HG02798 (cell line): ENCODE results near the gene OLFML2A.

Source experiments
- ATAC-seq: cut with Tn5 transposase; IDR thresholded peaks from one replicate; pipeline ENCODE4 v1.9.1; 2021; ENCODE audit warnings: mild to moderate bottlenecking; ENCODE audit not compliant: unreplicated experiment, poor library complexity

The OLFML2A gene

DNA sequence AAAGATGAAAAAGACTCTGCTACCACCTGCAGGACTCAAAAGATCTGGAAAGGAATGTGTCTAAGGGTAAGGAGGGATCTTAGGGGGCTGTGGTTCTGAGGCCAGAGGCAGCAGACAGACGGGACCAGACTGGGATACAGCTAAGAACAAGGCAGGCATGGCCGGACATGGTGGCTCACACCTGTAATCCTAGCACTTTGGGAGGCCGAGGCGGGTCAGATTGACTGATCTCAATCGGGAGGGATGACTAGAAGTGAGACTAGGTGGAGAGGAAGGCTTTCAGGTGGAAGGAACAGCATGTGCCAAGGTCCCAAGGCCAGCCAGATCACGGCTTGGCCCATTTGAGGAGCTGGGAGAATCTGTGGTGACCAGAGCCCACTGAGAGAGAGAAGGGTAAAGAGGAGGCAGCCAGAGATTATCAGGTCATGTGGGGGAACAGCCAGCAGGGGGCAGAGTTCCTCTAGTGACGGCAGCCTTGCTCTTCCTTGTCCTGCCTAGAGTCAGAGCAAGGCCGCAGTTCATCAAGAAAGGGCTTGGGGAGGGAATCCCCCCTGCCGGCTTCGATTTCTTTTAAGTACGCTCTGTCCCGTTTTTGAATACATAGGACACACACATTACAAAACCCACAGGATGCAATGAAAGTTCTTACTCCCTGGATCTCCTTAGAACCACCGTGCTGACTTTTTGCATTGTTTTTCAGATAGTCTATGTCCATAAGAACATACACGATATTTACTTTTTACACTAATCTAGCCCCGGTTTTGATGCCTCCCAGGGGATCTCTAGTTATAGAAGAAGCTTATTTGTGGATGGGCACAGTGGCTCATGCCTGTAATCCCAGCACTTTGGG, 2.6 kb upstream of the OLFML2A start:
- peak; percentile 29 for ATAC-seq

- no peak for ATAC-seq
Measured at GRCh38 chr9:124776618-124776953, 347 bp upstream of the OLFML2A start.

DNA sequence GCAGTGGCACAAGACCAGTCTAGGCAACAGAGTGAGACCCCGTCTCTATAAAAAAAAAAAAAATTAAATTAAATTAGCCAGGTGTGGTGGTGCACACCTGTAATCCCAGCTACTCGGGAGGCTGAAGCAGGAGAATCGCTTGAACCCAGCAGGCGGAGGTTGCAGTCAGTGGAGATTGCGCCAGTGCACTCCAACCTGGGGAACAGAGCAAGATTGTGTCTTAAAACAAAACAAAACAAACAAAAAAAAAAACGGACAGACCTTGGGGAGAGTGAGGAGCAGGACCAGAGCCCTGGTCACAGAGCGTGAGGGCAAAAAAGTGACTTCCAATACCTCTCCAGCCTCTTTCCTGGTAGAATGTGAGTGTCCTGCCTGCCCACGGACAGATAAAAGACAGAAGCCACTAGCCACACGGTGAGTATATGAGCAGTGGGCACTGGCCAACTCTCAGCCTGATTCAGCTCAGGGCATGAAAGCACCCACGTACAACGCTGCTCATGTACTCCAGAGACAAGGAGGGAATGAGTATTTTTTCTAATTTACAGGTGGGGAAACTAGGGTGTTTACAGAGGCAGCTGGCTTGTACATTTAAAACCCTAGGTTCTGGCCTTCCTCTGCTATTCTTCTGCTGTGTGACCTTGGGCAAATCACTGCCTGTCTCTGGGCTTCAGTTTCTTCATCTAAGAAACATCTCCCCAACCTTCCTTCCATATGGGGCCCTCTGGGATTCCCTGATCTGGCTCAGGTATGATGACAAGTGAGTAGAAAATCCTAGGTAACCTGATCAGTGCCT, 1.8 kb downstream of the OLFML2A start:
- no peak for ATAC-seq

- no peak for ATAC-seq
Measured at GRCh38 chr9:124779368-124780059, 2.6 kb downstream of the OLFML2A start.

DNA sequence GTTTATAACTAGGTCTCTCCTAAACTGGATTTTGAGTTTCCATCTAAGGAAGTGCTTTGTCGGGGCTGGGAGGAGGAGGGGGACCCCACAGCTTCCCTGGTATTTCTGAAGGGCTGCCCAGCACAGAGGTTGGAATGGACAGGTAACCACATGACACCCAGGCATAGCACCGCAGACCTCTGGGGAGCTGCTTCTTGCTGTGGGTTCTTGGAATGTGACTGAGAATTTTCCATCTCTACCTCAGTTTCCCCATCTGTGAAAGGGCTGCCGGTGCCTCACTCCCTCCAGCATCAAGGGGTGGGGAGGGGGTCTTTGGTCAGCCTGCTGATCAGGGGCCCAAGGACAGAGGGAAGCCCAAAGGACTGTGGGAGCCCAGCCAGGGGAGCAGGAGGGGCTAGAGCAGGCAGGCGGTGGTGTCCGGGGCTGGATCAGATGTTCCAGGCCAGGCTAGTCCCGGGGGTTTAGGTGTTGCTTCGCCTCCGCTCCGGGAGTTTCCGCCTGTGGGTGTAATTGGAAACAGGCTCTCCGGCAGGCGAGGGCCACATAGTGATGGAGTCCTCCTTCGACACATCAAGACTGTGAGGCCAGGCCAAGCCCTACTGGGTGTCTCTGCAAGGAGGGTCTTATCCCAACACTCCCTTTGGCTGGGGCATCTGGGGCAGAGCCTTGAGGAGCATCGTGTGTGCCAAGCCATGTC, 3.3 kb downstream of the OLFML2A start:
- no peak for ATAC-seq

DNA sequence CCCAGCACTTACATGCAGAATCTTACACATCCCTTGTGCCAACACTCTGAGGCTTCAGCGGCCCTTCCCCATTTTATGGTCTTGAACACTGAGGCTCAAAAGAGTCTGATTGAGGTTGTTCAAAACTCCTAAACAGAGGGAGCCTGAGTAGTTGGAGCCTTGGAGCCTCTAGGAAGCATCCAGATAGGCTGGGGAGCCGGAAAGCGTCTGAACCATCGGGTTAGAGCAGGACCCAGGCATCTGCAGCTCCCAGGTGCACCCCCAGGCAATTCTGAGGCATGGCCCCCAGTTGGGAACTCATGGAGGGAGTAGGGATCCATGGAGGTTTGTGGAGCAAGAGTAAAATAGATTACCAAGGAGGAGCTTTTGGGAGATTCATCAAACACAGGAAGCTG, 3.8 kb downstream of the OLFML2A start:
- no peak for ATAC-seq

- no peak for ATAC-seq
Measured at GRCh38 chr9:124781967-124782660, 5.2 kb downstream of the OLFML2A start.

- no peak for ATAC-seq
Measured at GRCh38 chr9:124782661-124783574, 6.0 kb downstream of the OLFML2A start.

DNA sequence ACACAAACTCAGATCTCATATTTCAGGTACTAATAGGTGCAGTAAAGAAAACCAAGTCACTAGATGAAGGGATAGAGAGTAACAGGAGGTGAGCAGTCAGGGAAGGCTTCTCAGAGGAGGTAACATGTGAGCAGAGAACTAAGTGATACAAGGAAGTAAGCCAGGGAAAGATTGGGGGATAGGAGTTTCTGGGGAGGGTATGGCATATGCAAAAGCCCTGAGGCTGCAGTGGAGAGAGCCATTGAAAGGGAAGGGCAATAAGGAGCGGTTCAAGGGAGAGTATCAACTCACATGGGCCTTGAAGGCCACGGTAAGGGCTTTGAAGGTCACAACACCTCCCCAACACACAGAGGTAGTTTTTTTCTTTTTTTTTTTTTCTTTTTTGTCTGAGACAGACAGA, 6.9 kb downstream of the OLFML2A start:
- ATAC-seq = no peak

- no peak for ATAC-seq
Measured at GRCh38 chr9:124784509-124784908, 7.6 kb downstream of the OLFML2A start.

GRCh38 chr9:124786881-124787573, 10.1 kb downstream of the OLFML2A start:
- no peak for ATAC-seq

- ATAC-seq = no peak
Measured at GRCh38 chr9:124788542-124789217, 11.7 kb downstream of the OLFML2A start.

GRCh38 chr9:124789531-124789930, 12.6 kb downstream of the OLFML2A start:
- ATAC-seq = no peak

GRCh38 chr9:124790301-124790700, 13.4 kb downstream of the OLFML2A start:
- no peak for ATAC-seq

DNA sequence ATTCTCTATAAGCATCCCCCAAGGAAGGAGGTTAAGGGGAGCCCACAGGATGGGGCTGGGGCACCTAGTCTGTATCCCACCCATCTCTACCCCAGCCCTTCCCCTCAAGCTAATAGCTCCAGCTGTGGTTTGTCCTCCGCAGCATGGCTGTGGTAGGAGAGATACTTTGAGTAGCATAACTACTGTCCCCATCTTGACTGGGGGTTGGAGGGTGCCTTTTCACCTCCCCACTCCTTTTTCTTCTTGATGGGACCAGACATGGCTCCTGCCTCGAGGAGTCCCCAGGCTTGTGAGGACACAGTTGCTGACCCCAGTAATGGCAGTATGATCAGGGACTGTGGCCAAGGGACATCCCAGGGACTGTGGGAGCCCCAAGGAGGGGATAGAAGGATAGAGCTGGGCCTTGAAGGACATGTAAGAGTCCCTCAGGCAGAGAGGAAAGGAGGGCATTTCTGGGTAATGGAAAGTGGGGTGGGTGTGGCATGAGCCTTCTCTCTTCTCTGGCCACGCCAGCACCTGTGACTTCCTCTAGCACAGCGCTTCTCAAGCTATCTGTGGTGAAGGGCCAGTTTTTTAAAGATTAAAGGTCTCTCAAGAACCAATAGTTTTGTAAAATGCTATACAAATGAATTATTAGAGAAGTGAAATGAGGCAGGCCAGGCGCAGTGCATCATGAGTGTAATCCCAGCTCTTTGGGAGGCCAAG, 14.0 kb downstream of the OLFML2A start:
- ATAC-seq = no peak

GRCh38 chr9:124792257-124793014, 15.5 kb downstream of the OLFML2A start:
- ATAC-seq = no peak
